GM19043 (cell line): ENCODE measurements around the gene NDUFV1.
"Not testable (repeated sequence)": the region's sequence is repeated elsewhere in the genome, so short reads cannot be mapped to it uniquely, and the experiment has no call there.

Source experiments
- ATAC-seq: cut with Tn5 transposase; IDR thresholded peaks from one replicate; pipeline ENCODE4 v1.9.1; 2021; ENCODE audit warnings: low read depth; ENCODE audit not compliant: unreplicated experiment

NDUFV1 gene

GRCh38 chr11:67610302-67610868, 3.6 kb downstream of the NDUFV1 start:
- no peak for ATAC-seq

- no peak for ATAC-seq
Observed at GRCh38 chr11:67611165-67611564, 4.4 kb downstream of the NDUFV1 start.

GRCh38 chr11:67611704-67612587, 5.2 kb downstream of the NDUFV1 start:
- no peak for ATAC-seq

GRCh38 chr11:67612751-67613150, 6.0 kb downstream of the NDUFV1 start:
- no peak for ATAC-seq

GRCh38 chr11:67613313-67613959, 6.7 kb downstream of the NDUFV1 start:
- no peak for ATAC-seq

- ATAC-seq: peak; percentile 85
Observed at GRCh38 chr11:67613960-67614715, 7.4 kb downstream of the NDUFV1 start.

DNA sequence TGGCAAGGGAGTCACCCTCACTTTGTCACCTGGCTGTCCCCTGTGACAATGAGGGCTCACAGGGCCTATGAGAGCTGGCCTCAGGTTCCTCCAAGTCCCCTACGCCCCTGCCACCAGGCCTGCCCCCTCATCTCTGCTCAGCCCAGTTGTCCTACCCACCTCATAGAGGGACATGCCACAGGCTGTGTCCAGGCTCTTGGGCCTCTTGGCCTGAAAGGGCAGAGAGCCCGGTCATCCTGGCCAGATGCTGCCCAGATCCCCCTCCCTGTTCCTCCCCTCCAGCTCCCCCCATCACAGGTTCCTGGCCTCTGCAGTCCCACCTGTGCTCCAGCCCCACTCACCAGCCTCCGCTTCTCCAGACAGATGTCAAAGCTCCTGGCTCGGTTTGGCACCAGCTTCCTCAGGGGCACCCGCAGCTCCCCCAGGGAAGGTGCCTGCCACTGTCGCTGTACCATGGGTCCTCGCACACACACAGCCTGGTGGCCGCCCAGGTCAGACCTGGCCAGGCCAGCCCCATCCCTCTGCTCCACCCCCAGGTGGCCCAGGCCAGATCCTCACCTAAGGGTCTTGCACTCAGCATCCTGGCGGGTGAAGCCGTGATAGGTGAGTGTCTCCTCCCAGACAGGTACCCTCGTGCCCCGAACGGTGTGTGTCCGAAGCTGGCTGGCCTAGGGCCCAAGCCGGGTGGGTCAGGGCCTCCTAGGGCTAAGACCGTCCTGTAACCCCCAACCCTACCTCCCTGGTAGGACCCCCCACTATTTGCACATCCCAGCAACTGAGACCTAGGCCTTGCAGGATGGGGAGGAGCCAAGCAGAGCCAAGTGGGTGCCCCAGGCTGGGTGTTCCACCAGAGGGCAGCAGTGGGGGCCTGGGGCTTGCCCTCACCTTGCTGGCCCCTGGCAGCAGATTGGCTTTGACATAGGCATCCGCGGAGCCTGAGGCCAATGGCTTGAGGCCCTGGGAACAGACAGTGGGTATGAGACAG, 8.3 kb downstream of the NDUFV1 start:
- ATAC-seq: no peak

DNA sequence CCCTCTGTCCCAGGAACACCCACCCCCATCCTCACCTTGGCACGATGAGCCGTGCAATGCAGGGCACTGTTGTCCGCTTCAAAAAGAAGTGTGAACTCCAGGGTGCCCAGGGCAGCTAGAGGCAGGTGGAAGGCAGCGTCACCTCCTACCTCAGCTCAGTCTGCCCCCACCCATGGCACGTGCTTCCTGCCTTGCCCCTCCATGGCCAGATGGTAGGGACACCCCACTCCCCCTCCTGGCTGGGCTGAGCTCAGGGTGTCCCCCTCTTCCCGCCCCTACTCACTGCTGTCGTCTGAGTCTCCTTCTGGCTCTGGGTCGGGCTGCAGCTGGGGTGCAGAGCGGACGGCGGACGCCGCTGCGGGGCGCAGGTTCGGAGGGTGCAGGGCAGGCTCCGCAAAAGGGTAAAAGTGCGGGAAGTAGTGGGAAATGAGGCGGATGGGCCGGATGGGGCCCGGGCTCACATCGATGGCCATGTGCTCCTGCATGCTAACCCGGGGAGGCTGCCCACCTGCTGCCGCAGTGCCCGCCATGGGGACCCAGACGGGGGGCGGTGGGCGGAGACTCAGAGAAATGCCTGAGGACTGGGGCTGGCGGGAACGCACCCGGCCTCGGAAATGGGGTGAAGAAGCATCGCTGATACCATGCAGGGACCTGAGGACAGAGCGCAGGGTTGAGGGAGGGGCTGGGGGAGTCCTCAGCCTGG, 9.1 kb downstream of the NDUFV1 start:
- ATAC-seq: no peak

DNA sequence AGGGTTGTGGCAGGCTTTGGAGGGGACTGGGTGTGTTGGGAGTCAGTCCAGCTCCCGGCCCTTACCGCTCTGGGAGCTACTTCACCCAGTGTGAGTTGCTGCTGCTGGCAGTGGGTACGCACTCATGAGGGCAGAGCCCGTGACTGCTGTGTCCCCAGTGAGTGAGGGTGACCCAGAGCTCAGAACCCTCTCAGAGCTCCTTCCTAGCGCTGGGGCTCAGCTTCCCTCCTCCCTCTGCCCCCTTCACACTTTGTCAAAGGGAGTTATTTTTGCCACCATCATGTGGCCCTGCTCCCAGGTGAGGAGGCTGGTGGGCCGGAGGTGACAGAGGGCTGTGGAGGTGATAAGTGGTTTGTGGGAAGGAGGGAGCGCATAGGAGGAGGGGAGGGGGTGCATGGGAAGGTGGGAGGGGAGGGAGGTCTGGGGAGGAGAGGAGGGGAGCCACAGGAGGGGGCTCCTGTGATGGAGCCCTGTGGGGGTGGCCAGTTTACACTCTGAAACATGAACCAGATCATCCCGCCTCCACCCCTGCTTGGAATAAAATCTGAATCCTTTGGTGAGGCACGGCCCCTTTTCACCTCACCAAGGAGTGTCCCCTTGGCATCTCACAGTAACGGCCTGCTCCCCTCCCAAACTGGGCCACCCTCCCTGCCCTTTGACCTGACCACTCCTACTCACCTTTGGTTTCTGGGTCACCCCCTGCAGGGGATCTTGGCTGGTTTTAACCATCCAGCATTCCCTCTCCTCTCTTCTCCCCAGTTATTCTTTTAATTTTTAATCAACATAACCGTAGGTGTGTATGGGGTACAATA, 9.9 kb downstream of the NDUFV1 start:
- no peak for ATAC-seq

DNA sequence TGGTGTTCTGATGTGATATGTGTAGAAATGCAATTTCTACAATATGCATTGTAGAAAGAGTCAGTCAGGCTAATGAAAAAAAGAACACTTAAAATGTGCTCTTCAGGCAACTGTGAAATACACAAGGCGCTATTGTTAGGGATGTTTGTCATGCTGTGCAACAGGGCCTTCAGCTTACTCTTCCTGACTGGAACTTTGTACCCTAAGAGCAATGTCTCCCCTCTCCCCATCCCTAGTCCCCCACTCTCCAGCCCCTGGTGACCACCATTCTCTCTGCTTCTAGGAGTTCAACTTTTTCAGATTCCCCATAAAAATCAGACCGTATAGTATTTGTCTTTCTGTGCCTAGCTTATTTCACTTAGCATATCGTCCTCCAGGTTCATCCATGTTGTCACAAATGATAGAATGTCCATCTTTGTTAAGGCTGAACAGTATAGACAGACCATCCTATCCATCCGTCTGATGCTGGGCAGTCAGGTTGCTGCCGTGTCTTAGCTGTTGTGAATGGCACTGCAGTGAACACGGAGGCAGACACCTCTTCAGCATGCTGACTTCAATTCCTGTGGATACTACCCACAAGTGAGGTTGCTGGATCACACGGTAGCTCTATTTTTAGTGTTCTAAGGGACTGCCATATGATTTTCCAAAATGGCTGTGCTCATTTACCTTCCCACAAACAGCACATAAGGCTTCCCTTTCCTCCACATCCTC, 10.7 kb downstream of the NDUFV1 start:
- ATAC-seq: no peak

DNA sequence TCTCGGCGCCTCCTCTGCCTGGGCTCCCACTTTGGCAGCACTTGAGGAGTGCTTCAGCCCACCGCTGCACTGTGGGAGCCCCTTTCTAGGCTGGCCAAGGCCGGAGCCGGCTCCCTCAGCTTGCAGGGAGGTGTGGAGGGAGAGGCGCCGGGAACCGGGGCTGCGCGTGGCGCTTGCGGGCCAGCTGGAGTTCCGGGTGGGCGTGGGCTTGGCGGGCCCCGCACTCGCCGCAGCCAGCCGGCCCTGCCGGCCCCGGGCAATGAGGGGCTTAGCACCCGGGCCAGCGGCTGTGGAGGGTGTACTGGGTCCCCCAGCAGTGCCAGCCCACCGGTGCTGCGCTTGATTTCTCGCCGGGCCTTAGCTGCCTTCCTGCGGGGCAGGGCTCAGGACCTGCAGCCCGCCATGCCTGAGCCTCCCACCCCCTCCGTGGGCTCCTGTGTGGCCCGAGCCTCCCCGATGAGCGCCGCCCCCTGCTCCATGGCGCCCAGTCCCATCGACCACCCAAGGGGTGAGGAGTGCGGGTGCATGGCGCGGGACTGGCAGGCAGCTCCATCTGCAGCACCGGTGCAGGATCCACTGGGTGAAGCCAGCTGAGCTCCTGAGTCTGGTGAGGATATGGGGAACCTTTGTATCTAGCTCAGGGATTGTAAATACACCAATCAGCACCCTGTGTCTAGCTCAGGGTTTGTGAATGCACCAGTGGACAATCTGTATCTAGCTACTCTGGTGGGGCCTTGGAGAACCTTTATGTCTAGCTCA, 12.3 kb downstream of the NDUFV1 start:
- ATAC-seq: not testable (repeated sequence)

GRCh38 chr11:67619683-67620618, 13.2 kb downstream of the NDUFV1 start:
- ATAC-seq: not testable (repeated sequence)

DNA sequence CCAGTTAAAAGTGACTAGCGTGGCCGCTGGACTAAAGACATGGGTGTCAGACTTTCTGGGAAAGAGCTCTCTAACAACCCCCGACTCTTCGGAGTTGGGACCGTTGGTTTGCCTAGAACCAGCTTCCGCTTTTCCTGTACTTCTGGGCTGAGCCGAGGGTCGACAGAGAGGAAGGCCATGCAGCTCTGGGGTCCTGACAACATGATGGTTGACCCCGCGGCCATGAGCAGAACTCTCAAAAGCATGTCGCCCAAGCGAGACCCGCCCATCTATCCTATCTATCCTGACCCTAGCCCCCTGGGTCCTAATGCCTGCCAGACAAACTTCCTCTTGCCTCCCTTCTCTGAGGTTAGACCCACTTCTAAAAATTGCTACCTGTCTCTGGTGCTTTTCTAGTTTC, 13.9 kb downstream of the NDUFV1 start:
- not testable (repeated sequence) for ATAC-seq

DNA sequence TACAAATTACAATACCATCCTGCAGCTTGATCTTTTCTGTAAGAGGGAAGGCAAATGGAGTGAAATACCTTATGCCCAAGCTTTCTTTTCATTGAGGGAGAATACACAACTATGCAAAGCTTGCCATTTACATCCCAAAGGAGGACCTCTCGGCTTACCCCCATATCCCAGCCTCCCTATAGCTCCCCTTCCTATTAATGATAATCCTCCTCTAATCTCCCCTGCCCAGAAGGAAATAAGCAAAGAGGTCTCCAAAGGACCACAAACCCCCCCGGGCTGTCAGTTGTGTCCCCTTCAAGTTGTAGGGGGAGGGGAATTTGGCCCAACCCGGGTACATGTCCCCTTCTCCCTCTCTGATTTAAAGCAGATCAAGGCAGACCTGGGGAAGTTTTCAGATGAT, 15.2 kb downstream of the NDUFV1 start:
- ATAC-seq: not testable (repeated sequence)

GRCh38 chr11:67622905-67623304, 16.2 kb downstream of the NDUFV1 start:
- ATAC-seq: not testable (repeated sequence)

GRCh38 chr11:67623795-67624194, 17.1 kb downstream of the NDUFV1 start:
- not testable (repeated sequence) for ATAC-seq
